BE2C (cell line): ENCODE data around the gene SUPT3H.

Experiments used
- DNase-seq: peaks from one replicate; pipeline ENCODE4 v3.0.0-alpha.2; 2020
- H3K27me3 ChIP-seq: fragments of 250-450 bp; sonication (Bioruptor Pico); 2 replicates; pipeline ENCODE4 v1.5.1; 2020; ENCODE audit warnings: mild to moderate bottlenecking
- H3K36me3 ChIP-seq: fragments of 250-450 bp; sonication (Bioruptor Pico); 2 replicates; pipeline ENCODE4 v1.5.1; 2020; ENCODE audit warnings: mild to moderate bottlenecking
- H3K4me1 ChIP-seq: fragments of 250-450 bp; sonication (Bioruptor Pico); 2 replicates; pipeline ENCODE4 v1.5.1; 2020
- H3K4me3 ChIP-seq: 2 replicates; pipeline ENCODE4 v1.5.1; 2011; ENCODE audit warnings: low read depth, low read length
- H3K9me3 ChIP-seq: fragments of 250-450 bp; sonication (Bioruptor Pico); 2 replicates; pipeline ENCODE4 v1.5.1; 2020
- TF ChIP-seq, protein P1 (sequence below): IDR thresholded peaks from 2 replicates; pipeline ENCODE4 v1.5.1; 2012; ENCODE audit warnings: mild to moderate bottlenecking, low read depth, low read length

The SUPT3H gene

GRCh38 chr6:44787254-44787834, 590.4 kb downstream of the SUPT3H start:
- DNase-seq = no peak
- Histone ChIP-seq H3K36me3 (no peaks in the 10 kb centered on the region), H3K4me3 (no peak overlapping the region), H3K27me3 (no peaks in the 10 kb centered on the region; the same call in 1 of the 2 replicates), H3K9me3 (no peaks in the 10 kb centered on the region), H3K4me1 (no peaks in the 10 kb centered on the region)
- TF ChIP-seq, protein P1, sequence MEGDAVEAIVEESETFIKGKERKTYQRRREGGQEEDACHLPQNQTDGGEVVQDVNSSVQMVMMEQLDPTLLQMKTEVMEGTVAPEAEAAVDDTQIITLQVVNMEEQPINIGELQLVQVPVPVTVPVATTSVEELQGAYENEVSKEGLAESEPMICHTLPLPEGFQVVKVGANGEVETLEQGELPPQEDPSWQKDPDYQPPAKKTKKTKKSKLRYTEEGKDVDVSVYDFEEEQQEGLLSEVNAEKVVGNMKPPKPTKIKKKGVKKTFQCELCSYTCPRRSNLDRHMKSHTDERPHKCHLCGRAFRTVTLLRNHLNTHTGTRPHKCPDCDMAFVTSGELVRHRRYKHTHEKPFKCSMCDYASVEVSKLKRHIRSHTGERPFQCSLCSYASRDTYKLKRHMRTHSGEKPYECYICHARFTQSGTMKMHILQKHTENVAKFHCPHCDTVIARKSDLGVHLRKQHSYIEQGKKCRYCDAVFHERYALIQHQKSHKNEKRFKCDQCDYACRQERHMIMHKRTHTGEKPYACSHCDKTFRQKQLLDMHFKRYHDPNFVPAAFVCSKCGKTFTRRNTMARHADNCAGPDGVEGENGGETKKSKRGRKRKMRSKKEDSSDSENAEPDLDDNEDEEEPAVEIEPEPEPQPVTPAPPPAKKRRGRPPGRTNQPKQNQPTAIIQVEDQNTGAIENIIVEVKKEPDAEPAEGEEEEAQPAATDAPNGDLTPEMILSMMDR = no peak

- no peak for DNase-seq
- no peaks in the 10 kb centered on the region for H3K9me3 ChIP-seq
- no peak overlapping the region for H3K4me3 ChIP-seq
- H3K36me3 ChIP-seq = no peaks in the 10 kb centered on the region
- H3K27me3 ChIP-seq = no peaks in the 10 kb centered on the region; the same call in 1 of the 2 replicates
- H3K4me1 ChIP-seq = no peaks in the 10 kb centered on the region
- TF ChIP-seq, protein P1 = no peak
Measured at GRCh38 chr6:44785130-44785529, 592.6 kb downstream of the SUPT3H start.

DNA sequence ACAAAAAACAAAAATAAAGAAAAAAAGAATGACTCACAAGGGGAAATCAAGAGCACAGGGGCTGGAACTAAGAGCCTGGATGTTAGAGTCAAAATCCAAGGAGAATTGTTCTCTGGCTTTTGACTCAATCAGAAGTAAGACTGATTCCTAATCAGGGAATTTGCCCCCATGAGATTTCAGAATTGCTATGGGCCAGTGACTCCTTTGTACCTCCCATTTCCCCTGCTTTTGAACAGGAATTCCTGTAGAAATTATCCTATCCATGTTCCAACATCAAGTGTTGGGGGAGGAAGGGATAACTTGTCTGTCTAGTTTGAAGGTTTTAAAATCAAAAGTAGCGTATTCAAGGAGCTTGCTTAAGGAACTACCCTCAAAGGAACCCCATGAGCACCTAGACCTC, 593.5 kb downstream of the SUPT3H start:
- no peaks in the 10 kb centered on the region for H3K9me3 ChIP-seq
- no peak overlapping the region for H3K4me3 ChIP-seq
- no peaks in the 10 kb centered on the region for H3K36me3 ChIP-seq
- TF ChIP-seq, protein P1 = no peak
- H3K4me1 ChIP-seq = no peaks in the 10 kb centered on the region
- DNase-seq = no peak
- no peaks in the 10 kb centered on the region; the same call in 1 of the 2 replicates for H3K27me3 ChIP-seq

DNA sequence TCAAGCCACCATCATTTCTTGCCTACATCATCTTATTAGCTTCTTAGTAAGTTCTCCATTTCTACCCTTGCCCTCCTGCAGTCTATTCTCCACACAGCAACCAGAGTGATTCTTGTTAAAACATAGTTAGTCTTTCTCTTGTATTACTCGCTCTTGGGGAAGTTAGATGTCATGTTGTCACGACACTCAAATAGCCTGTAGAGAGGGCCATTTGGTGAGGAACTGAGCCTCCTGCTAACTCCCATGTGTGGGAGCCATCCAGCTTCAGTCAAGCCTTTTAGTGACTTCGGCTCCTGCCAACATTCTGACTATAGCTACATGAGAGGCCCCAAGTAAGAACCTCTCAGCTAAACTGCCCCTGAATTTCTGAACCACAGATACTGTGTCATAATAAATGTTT, 594.8 kb downstream of the SUPT3H start:
- H3K36me3 ChIP-seq = no peaks in the 10 kb centered on the region
- no peaks in the 10 kb centered on the region for H3K9me3 ChIP-seq
- no peak overlapping the region for H3K4me3 ChIP-seq
- no peaks in the 10 kb centered on the region; the same call in 1 of the 2 replicates for H3K27me3 ChIP-seq
- DNase-seq = no peak
- TF ChIP-seq, protein P1 = no peak
- H3K4me1 ChIP-seq = no peaks in the 10 kb centered on the region

DNA sequence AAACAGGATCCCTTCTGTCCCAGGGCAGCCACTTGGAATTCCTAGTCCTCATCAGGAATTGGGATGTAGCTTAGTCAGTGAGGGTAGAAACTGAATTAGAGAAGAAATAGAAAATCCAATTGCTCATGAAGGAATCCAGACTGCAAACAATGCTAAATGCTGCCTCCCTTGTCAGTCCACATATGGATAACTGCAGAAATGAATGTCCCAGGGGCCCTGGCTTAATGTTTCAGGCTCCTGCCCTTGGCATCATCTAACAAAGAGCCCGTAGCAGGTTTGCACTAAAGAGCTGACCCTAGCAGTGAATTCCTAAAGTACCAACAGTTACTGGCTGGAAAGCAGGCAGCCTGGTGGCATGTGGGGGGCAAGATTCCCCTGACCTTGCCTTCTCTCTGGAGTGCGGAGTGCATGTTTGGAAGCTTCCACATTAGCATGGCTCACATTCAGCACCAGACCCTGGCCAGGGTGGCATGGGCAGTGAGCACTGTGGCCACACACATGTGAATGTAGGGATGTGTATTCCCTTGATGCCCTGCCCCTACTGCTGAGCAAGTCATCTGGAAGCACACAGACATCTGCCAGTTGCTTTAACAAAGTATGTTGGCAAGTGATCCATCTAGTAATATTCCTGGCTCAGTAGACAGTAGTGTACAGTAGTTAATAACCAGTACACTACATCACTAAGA, 595.7 kb downstream of the SUPT3H start:
- no peaks in the 10 kb centered on the region for H3K4me1 ChIP-seq
- H3K9me3 ChIP-seq = no peaks in the 10 kb centered on the region
- no peaks in the 10 kb centered on the region for H3K27me3 ChIP-seq
- no peak for DNase-seq
- no peak overlapping the region for H3K4me3 ChIP-seq
- no peaks in the 10 kb centered on the region for H3K36me3 ChIP-seq
- TF ChIP-seq, protein P1 = no peak

- Histone ChIP-seq H3K4me3 (no peak overlapping the region), H3K36me3 (no peaks in the 10 kb centered on the region), H3K27me3 (no peaks in the 10 kb centered on the region), H3K4me1 (no peaks in the 10 kb centered on the region), H3K9me3 (no peaks in the 10 kb centered on the region)
- DNase-seq = no peak
- TF ChIP-seq, protein P1 = no peak
Measured at GRCh38 chr6:44780161-44780560, 597.6 kb downstream of the SUPT3H start.
